Peyer's patch (tissue), 4 donors: Measurements from ENCODE around the gene LOXL3. TPM values are rescaled to one million over a fixed set of nuclear protein-coding genes. Genes with fewer than 3 reads are reported as not detected.
A peak's percentile ranks its signal among the peaks of the same experiment; 100 is the strongest.

Experiments used
- DNase-seq, 3 donors: peaks; one replicate each; pipeline ENCODE4 v3.0.0-alpha.2; 2017 to 2019
- H3K27ac ChIP-seq, 4 donors: fragments of 200-600 bp; sonication (generic); one replicate each; pipeline ENCODE4 v1.5.1; 2016 to 2019
- H3K27me3 ChIP-seq, 2 donors: fragments of 200-600 bp; sonication (generic); one replicate each; pipeline ENCODE4 v1.5.1; 2019
- H3K36me3 ChIP-seq, 3 donors: fragments of 200-600 bp; sonication (generic); one replicate each; pipeline ENCODE4 v1.5.1; 2016 to 2019
- H3K4me1 ChIP-seq, 4 donors: fragments of 200-600 bp; sonication (generic); one replicate each; pipeline ENCODE4 v1.5.1; 2016 to 2019
- H3K4me3 ChIP-seq, 4 donors: fragments of 200-600 bp; sonication (generic); 1 replicate in 3 of 4; 2 replicates in 1 of 4; pipeline ENCODE4 v1.5.1; 2016 to 2019; ENCODE audit warnings: mild to moderate bottlenecking in 1 of 4
- H3K9me3 ChIP-seq, 4 donors: fragments of 200-600 bp; sonication (generic); one replicate each; pipeline ENCODE4 v1.5.1; 2016 to 2019; ENCODE audit warnings: mild to moderate bottlenecking in 1 of 4
- POLR2A ChIP-seq, 2 donors: fragments of 450-650 bp; IDR thresholded peaks; one replicate each; pipeline ENCODE4 v1.5.1; 2017; ENCODE audit warnings: antibody characterized with exemption in 2 of 2, mild to moderate bottlenecking in 2 of 2, moderate library complexity in 2 of 2
- total RNA-seq, 4 donors: library from RNA; depleted of rRNA; stranded (reverse); fragments of >200 nt; gene quantifications; one replicate each; pipeline ENCODE4 v1.1.0, GENCODE V29; 2016
- TF ChIP-seq, protein P1 (sequence below), 6 experiments: fragments of 450-650 bp in 4 of 6; fragments of 200-600 bp in 2 of 6; sonication (generic) in 1 of 6; IDR thresholded peaks; one replicate each; pipeline ENCODE4 v1.5.1; 2017 to 2019; ENCODE audit warnings: antibody characterized with exemption in 6 of 6, mild to moderate bottlenecking in 3 of 6, moderate library complexity in 1 of 6

The LOXL3 gene
- total RNA-seq, 4 donors from 2014 or later = 0.88 to 8.0 (median 4.8) TPM

DNA sequence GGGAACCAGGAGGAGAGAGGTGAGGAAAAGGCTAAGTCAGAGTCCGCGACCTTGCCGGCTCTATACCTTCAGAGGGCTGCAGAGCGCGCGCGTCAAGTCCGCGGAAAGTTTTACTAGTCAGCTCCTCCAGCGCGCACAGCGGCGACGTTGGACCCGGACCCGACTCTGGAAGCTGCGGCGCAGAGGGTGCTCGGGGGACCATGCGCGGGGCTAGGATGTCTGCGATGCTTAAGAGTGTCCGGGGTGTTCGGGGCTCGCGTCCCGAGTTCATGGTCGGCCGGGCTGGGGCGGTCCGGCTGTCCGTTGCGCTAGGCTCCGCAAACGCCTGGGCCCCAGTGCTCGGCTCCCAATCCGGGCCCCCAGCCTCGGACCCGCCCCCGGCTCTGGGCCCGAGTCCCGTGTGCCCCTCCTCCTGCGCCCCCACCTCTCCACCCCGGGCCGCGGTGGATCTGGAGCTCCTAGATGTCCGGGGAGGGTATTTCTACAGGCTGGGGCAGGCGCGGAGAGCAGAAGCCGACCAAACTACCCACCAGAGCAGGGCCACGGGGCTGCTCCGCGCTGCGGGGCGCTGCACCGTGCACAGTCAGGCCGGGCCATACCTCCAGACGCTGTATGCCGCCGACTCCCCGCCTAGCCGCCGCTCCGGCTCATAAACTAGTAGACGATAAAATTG is 54.3 kb downstream of the LOXL3 start, which contains the start of gene LBX2:
Gene LBX2 (minus strand): TSS at position 337 of the 673 bp plus-strand sequence. CDS start 66 bp downstream, at position 271.
- no peaks in the 10 kb centered on the region for H3K9me3 ChIP-seq
- no peaks in the 10 kb centered on the region for H3K27me3 ChIP-seq
- peaks cover 3 to 53% (median 26%) of the 10 kb centered on the region in 4 donors for H3K4me1 ChIP-seq
- H3K36me3 ChIP-seq = peaks cover 0 to 1% (median 0%) of the 10 kb centered on the region in 3 donors
- H3K27ac ChIP-seq = peak within 1 kb of the TSS in 3 of 4 donors; percentile 16 to 49 (median 29)
- peak in 1 of 2 donors; percentile 18 for TF ChIP-seq POLR2A (IDR thresholded peaks at IDR 0.05)
- TF ChIP-seq, protein P1, sequence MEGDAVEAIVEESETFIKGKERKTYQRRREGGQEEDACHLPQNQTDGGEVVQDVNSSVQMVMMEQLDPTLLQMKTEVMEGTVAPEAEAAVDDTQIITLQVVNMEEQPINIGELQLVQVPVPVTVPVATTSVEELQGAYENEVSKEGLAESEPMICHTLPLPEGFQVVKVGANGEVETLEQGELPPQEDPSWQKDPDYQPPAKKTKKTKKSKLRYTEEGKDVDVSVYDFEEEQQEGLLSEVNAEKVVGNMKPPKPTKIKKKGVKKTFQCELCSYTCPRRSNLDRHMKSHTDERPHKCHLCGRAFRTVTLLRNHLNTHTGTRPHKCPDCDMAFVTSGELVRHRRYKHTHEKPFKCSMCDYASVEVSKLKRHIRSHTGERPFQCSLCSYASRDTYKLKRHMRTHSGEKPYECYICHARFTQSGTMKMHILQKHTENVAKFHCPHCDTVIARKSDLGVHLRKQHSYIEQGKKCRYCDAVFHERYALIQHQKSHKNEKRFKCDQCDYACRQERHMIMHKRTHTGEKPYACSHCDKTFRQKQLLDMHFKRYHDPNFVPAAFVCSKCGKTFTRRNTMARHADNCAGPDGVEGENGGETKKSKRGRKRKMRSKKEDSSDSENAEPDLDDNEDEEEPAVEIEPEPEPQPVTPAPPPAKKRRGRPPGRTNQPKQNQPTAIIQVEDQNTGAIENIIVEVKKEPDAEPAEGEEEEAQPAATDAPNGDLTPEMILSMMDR (IDR thresholded peaks at IDR 0.05) = no peak
- DNase-seq = peak in 1 of 3 donors; percentile 63
- peak within 1 kb of the TSS; percentile 30 to 60 (median 52) for H3K4me3 ChIP-seq

DNA sequence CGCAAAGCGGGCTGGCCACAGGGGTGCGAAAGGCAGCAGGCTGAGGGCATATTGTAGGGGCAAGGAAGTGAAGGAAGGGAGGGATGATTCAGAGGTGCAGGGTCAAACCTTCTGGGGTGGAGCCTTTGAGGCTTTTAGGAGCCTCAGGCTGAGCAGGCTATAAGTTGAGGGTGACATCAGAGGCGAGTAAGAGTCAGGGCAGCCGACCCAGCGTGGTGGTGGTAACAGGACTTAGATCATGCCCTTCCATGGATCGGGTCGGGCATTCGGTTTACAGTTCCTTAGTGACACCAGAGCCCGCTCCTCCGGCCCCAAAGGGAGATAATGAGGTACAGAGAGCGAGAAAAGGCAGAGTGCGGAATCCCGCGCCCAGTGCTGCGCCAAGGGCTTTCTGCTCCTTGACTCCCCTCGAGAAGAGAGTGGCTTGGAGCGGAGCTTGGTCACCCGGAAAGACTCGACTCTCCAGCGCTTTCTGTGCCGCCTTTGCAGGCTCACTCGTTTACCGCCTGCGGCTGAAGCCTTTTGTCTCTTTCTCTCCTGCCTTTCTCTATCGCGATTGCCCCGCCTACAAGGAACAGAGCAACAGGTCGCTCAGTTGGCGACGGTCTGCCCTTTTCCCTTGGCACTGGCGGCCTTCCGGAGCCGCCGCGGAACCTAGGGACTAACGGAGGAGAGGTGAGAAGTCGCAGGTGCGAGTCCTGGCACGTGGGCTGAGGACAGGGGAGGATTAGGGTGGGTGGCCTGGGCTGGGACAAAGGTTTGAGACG is 55.1 kb downstream of the LOXL3 start:
- Histone ChIP-seq H3K36me3 (peaks cover 0 to 8% (median 0%) of the 10 kb centered on the region in 3 donors), H3K4me3 (peak overlapping the region; percentile 30 to 60 (median 52)), H3K27ac (peak overlapping the region in 3 of 4 donors; percentile 16 to 49 (median 29)), H3K27me3 (no peaks in the 10 kb centered on the region), H3K4me1 (peaks cover 3 to 46% (median 26%) of the 10 kb centered on the region in 4 donors), H3K9me3 (no peaks in the 10 kb centered on the region)
- no peak for TF ChIP-seq POLR2A (IDR thresholded peaks at IDR 0.05)
- DNase-seq = peak in 2 of 3 donors; percentile 55 to 70

DNA sequence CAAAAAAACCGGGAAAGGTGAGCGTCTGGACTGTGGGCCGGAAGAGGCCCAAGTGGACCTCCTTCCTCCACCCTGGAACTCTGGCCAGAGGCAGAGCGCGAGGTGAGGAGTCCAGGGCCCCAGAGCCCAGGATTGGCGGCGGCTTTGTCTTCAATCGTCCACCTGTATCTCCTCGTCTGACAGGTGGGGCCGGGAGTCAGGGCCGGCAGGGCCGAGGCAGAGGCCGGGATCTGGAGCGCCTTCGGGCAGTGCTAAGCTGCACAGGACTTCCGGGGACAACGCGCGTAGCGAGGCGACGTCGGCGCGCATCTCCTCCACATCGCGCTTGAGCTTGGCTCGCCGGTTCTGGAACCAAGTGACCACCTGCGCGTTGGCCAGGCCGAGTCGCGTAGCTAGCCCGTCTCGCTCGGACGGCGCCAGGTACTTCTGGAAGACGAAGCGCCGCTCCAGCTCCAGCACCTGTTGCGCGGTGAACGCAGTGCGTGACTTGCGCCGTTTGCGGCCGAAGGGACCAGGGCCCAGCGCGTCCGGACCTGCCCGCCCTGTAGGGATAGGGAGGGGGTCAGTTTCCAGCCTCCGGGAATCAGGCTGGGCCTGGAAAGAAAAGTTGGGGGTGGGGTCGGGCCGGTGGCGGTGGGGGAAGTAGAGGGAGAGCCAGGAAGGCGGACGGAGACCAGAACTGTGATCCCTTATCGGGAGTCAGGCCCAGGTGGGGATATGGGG is 55.8 kb downstream of the LOXL3 start:
- Histone ChIP-seq H3K27me3 (no peaks in the 10 kb centered on the region), H3K4me3 (peak overlapping the region; percentile 30 to 60 (median 52)), H3K27ac (peak overlapping the region in 3 of 4 donors; percentile 16 to 49 (median 25)), H3K9me3 (no peaks in the 10 kb centered on the region), H3K4me1 (peaks cover 3 to 42% (median 21%) of the 10 kb centered on the region in 4 donors), H3K36me3 (peaks cover 0 to 16% (median 0%) of the 10 kb centered on the region in 3 donors)
- peak in 2 of 3 donors; percentile 68 to 74 for DNase-seq
- TF ChIP-seq POLR2A (IDR thresholded peaks at IDR 0.05) = no peak

DNA sequence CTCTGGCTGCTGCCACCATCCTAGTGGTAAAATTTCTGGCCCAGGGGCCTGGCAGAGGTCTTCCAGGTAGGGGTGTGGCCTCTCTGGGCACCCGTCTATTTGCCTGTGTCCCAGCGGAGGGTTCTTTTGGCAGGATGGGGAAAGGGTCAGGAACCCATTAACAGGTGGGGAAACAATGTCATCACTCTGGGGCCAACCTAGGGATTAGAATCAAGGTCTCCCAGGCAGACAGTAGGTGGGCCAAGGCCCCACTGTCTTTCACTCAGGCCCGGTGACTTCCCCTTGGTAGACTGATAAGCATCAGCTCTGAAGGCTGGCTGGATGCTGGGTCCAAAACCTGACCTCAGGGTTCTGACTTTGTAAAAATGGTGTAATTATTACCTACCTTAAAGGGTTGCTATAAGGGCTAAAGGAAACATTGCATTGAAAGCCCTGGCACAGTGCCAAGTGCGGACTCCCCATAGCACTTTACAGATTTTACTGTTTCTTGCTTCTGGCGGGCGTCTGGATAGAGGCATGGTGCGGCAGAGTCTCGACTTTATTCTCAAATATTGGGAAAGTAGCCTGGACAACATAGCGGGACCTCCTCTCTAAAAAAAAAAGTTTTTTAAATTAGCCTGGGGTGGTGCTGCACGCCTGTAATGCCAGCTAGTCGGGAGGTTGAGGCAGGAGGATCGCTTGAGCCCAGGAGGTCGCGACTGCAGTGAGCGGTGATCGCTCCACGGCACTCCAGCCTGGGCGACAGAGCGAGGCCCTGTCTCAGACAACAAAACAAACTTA is 56.6 kb downstream of the LOXL3 start:
- no peaks in the 10 kb centered on the region for H3K27me3 ChIP-seq
- H3K36me3 ChIP-seq = peaks cover 0 to 23% (median 0%) of the 10 kb centered on the region in 3 donors
- TF ChIP-seq, protein P1 (IDR thresholded peaks at IDR 0.05) = no peak
- no peak for TF ChIP-seq POLR2A (IDR thresholded peaks at IDR 0.05)
- no peak for DNase-seq
- H3K4me3 ChIP-seq = peak overlapping the region in 3 of 4 donors; percentile 50 to 60 (median 53)
- H3K4me1 ChIP-seq = peaks cover 3 to 38% (median 19%) of the 10 kb centered on the region in 4 donors
- H3K9me3 ChIP-seq = no peaks in the 10 kb centered on the region
- peak overlapping the region in 1 of 4 donors; percentile 49 for H3K27ac ChIP-seq

DNA sequence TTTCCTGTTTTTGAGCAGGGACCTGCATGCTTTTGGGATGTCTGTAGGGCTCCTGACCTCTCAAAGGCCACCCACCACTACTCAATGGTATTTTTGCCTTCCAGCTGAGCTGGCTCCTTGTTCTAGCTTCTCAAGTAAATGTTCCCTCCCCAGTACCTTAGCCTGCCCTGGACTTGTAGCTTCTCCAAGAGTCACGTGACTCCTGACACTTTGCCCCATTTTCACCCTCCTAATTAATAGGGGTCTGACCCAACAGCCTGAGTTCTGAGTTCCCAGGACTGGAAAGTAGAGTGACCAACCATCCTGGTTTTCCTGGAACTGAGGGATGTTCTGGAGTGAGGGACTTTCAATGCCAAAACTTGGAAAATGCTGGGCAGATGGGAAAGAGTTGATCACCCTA is 58.3 kb downstream of the LOXL3 start:
- Histone ChIP-seq H3K36me3 (peaks cover 0 to 41% (median 0%) of the 10 kb centered on the region in 3 donors), H3K27me3 (no peaks in the 10 kb centered on the region), H3K4me1 (peaks cover 3 to 29% (median 19%) of the 10 kb centered on the region in 4 donors), H3K27ac (no peak overlapping the region), H3K4me3 (no peak overlapping the region), H3K9me3 (no peaks in the 10 kb centered on the region)
- peak in 1 of 3 donors; percentile 5 for DNase-seq
- TF ChIP-seq, protein P1 (IDR thresholded peaks at IDR 0.05) = no peak
- TF ChIP-seq POLR2A (IDR thresholded peaks at IDR 0.05) = no peak
